C4-2B (cell line): ENCODE measurements around the gene TMEM72.

Experiments
- H3K27ac ChIP-seq: fragments of 450-650 bp; 2 replicates; pipeline ENCODE4 v1.5.1; 2017
- CTCF ChIP-seq: fragments of 450-650 bp; conservative IDR thresholded peaks from 2 replicates; pipeline ENCODE4 v1.5.1; 2017; ENCODE audit warnings: mild to moderate bottlenecking
- ZFX ChIP-seq: fragments of 450-650 bp; IDR thresholded peaks from 2 replicates; pipeline ENCODE4 v1.6.1; 2017

Gene TMEM72

GRCh38 chr10:44889834-44890233 lies 21.3 kb upstream of the TMEM72 start:
- TF ChIP-seq ZFX, result no peak
- no peak for TF ChIP-seq CTCF
- no peak overlapping the region for H3K27ac ChIP-seq

GRCh38 chr10:44890696-44891563 lies 20.2 kb upstream of the TMEM72 start:
- TF ChIP-seq CTCF, result no peak
- TF ChIP-seq ZFX, result no peak
- H3K27ac ChIP-seq, result no peak overlapping the region

- TF ChIP-seq CTCF, result no peak
- no peak for TF ChIP-seq ZFX
- H3K27ac ChIP-seq, result no peak overlapping the region
Measured at GRCh38 chr10:44891721-44892120, 19.4 kb upstream of the TMEM72 start.

- TF ChIP-seq CTCF, result no peak
- TF ChIP-seq ZFX, result no peak
Measured at GRCh38 chr10:44893604-44894468, 17.3 kb upstream of the TMEM72 start.

GRCh38 chr10:44894691-44895090 lies 16.4 kb upstream of the TMEM72 start:
- TF ChIP-seq CTCF (no peak), ZFX (no peak)
- no peak overlapping the region for H3K27ac ChIP-seq

More at GRCh38 chr10:44893604-44894468, 17.3 kb upstream of the TMEM72 start:
- H3K27ac ChIP-seq, result no peak overlapping the region

- TF ChIP-seq ZFX, result no peak
- no peak for TF ChIP-seq CTCF
Measured at GRCh38 chr10:44895280-44895679, 15.9 kb upstream of the TMEM72 start.

GRCh38 chr10:44897049-44897448 lies 14.1 kb upstream of the TMEM72 start:
- no peak overlapping the region for H3K27ac ChIP-seq

More at GRCh38 chr10:44895280-44895679, 15.9 kb upstream of the TMEM72 start:
- no peak overlapping the region for H3K27ac ChIP-seq

More at GRCh38 chr10:44897049-44897448, 14.1 kb upstream of the TMEM72 start:
- TF ChIP-seq CTCF (no peak), ZFX (no peak)
